Measurements from ENCODE around the gene AFG3L2.

Gene AFG3L2

DNA sequence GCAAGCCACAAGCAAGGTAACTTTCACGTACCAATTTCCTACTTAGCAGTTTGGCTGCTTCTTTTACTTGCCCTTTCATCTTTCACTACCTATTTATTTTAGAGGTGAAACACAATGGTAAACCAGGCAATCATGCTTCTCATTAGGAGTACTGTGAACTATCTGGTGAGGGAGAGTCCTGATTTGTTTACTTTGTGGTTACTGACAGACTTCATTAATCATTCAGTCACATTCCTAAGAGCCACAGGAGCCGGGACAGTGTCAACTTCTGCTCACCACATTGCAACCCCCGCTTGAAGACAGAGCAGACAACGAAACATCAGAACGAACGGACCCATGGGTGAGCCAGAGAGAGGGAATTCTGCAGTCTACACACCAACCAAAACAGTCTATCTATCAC is 40.1 kb downstream of the AFG3L2 start:
- DNase-seq = no peak

DNA sequence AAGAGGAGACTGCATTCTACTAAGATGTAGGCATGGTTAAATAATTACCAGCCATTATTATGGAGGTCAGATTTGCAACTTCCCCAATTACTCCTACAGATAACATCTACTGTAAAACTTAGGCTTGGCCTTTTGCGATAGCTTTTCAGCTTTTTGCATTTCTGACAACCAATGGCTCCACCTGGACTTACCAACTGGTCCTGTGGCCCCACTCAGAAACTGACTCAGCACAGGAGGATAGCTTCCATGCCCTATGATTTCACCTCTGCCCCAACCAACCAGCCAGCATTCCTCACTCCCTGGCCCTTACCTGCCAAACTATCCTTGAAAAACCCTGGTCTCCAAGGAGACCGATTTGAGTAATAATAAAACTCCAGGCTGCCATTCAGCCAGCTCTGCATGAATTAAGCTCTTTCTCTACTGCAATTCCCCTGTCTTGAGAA is 40.8 kb downstream of the AFG3L2 start:
- DNase-seq = no peak
- in situ Hi-C loops (cut with MboI; ENCODE audit: low pct_unique_long_range_greater_than_20kb, low sequenced_read_pairs) = no loop called here

More for the DNA sequence above, 40.1 kb downstream of the AFG3L2 start:
- in situ Hi-C loops (cut with MboI; ENCODE audit: low pct_unique_long_range_greater_than_20kb, low sequenced_read_pairs) = no loop called here

DNA sequence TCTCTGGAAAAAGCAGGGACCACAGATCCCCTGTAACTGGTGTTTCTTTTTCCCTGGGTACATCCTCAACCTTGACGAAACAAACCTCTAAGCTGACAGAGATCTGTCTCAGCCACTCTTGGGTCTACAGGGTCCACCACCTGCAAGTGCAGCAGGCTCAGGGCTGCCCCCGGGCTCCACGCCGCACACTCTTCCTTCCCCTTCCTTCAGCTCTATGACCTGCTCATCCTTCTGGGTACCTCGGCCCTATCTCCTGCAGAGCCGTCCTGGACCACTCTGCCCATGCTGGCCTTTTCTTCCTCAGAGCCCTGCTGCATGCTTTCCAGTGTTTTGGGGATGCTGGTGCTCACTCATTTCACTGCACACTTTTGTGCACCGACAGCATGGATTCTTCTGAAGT is 41.5 kb downstream of the AFG3L2 start:
- in situ Hi-C loops (cut with MboI; ENCODE audit: low pct_unique_long_range_greater_than_20kb, low sequenced_read_pairs) = no loop called here
- DNase-seq = no peak

DNA sequence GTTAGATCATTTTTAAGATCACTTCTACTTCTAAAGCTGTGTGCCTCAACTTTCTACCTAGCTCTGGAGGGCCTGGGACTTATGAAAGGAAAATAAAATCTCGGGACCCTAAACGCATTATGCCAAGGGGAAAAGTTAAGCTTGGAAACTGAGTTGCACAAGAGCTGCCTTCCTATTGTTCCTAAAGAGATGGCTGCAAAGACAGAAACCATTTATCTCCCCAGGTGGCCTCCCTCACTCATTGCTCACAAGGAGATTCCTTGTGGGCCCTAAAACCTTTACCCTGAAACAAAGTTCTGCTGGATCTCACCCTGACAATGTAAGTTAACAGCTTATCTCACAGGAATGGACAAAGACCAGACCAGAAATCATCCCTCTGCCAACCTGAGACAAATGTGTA is 42.2 kb downstream of the AFG3L2 start:
- no peak for DNase-seq
- in situ Hi-C loops (cut with MboI; ENCODE audit: low pct_unique_long_range_greater_than_20kb, low sequenced_read_pairs) = no loop called here

DNA sequence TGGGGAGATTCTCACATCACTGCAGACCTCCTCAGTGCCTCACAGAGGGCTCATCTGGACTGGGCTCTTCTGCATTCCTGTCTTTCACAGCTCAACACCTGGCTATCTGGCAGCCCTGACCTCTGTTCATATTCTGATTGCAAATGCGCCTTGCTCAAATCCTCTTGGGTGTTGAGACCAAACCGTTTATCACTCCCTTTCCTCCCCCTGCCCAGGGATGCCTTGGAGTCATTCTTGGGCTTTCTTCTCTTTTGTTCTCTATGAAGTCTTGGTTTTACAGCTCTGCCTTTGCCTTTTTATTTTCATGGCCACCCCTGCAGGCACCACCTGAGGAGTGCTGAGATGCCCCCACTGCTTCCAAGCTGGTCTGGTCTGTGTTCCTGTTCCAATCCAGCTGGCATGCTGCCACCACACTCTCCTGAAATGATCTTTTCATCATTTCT is 42.6 kb downstream of the AFG3L2 start:
- in situ Hi-C loops (cut with MboI; ENCODE audit: low pct_unique_long_range_greater_than_20kb, low sequenced_read_pairs) = no loop called here
- DNase-seq = no peak

DNA sequence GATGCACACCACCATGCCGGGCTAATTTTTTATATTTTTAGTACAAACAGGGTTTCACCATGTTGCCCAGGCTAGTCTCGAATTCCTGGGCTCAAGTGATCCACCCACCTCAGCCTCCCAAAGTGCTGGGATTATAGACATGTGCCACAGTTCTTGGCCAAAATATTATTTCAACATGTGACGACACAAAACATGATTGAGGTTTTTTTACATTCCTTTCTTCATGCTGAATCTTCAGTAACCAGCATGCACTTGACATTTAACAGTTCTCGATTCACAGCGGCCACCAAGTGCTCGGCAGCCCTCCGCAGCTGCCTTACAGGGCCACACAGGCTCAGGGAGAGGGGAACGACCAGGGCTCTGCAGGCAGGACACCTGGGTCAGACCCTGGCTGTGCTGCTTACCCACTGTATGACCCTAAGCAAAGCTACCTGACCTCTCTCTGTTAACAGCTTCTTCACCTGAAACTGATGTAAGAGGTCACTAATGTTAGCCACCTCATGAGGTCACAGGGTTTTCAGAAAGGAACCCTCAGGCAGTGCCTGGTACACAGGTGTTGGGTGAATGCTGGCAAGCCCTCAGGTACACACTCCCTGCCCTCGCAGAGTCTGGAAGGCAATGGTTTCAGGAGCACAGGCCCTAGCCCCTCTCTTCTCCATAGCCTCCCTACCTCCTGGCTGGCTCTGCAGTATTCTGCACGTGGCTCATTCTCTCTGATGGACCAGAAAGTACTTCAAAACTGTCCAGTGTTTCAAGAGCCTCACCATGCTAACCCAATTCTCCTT is 43.3 kb downstream of the AFG3L2 start:
- in situ Hi-C loops (cut with MboI; ENCODE audit: low pct_unique_long_range_greater_than_20kb, low sequenced_read_pairs) = no loop called here

DNA sequence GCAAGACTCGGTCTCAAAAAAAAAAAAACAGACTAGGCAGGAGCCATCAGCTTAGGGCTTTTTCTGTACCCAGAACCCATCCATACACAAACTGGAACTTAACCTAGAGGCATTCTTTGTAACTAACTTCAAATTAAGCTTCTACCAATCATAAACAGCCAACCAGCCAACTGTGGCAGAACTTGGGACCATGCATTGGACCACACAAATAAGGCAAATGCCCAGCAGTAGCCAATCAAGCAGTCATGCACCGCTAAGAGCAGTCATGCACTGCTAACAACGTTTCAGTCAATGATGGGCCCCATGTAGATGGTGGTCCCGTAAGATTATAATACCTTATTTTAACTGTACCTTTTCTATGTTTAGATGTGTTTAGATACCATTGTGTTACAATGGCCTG is 46.3 kb downstream of the AFG3L2 start:
- DNase-seq = no peak
- in situ Hi-C loops (cut with MboI; ENCODE audit: low pct_unique_long_range_greater_than_20kb, low sequenced_read_pairs) = no loop called here

More for the DNA sequence above, 43.3 kb downstream of the AFG3L2 start:
- DNase-seq = no peak

DNA sequence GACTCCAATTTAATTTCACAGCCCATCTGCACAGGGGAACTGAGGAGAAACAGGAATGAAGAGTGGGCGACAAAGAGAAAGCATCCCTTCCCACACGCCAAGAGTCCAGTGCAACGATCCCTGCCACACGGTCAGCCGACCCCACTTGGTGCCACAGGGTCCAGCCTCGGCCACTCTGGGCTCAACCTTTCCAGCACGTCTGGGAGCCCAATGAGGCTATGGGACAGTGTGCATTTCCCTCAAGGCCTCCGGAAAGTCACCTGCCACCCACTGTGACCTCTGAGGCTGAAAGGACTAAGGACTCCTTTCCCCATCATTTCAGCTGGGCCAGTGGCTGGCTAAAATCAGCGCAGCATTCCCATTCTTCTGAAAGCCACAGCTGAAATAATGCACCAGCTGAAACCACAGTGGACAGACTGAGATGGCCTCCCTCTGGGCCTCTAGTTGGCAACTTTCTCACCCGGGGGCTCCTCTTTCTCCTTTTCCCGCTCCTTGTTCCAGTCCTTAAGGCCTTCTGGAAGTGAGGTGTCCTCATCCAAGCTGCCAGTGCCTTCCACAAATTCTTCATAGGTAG is 47.8 kb downstream of the AFG3L2 start:
- in situ Hi-C loops (cut with MboI; ENCODE audit: low pct_unique_long_range_greater_than_20kb, low sequenced_read_pairs) = no loop called here
- DNase-seq = no peak

DNA sequence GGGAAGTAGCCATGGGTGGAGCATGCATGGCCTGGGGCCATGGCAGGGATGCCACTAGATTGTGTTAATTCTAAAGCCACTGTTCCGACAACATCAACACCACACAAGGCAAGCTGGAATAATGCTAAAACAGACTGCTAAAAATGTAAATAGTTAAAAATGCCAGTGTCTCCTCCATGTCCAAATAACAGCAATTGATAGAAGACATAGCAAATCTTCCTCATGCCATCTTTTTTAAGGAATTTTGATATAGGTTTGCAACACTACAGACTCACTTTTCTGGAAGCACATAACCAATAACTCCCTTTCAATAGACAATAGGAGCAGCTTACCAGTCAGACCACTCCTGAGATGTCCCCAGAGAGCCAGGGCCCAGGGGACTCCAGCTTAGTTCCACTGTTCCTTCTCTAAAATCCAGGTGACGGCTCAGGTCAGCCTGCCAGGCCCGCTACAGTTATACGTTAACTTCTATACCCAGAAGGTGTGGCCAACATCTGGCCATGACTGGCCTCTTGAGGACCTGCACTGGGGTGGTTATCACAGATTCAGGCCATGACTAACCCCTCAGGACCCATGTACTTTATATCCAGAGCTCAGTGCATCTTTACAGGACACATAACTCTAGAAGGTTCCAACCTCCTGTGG is 48.7 kb downstream of the AFG3L2 start:
- DNase-seq = no peak
- in situ Hi-C loops (cut with MboI; ENCODE audit: low pct_unique_long_range_greater_than_20kb, low sequenced_read_pairs) = no loop called here

DNA sequence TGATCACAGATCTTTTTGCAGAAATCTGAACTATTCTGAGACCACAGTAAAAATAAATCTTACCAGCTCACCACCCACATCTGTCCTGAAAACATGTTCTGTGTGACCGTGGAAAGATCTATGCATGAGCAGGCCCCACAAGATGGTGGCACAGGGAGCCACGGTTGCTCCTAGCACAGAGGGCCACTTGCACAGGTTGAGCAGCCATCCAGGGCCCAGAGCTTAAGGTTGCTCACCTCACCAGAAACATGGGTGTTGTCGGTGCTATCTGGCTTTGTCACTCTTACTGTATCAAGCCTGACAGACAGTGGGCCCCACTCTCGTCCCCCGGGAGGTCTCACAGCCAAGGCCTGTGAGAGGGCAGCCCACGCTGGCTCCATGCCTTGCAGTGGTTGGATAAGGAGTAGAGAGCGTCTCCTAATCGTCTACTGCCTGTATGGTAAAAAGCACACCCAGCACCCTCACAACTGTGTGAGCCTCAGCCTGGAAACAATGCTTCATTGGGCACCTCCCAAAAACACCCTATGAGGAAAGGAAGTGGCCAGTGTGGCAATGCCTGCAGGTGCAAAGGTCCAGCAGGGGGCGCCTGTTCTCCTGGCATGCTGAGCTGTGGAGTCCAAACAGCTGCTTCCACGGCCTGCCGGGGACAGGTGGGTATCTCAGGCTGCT is 49.4 kb downstream of the AFG3L2 start:
- DNase-seq = peak; percentile 82
- in situ Hi-C loops (cut with MboI; ENCODE audit: low pct_unique_long_range_greater_than_20kb, low sequenced_read_pairs) = no loop called here

DNA sequence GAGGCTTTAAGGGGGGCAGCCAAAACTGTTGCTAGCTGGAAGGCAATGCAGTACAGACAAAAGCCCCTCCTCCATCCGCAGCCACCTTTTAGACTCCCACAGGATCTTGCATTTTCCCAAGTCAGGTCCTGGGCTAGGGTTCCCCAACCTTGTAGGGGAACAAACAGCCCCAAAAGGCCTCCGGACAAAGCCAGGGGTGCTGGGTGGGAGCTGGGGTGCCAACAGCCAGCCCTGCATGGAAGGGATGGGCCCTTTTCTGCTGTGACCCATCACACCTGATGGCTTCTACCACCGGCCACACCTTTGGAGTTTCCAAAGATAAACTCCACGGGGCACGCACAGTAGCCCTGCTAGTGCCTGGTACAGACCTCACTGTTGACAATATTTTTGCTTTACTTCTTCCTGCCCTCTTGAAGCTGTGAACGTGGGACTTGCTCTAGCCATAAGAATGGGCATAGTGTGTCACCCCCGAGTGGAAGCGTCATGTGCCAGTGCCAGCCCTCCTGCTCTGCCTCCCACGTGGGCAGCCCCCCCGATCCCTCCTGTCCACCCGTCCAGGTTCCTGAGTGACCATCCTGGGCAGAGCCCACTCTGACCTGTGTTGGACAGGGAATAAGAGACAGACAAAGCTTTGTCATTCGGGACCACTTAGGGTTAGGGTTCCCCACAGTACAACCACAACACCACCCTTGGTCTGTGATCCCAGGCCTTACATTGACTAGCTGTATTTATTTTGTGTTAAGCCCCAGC is 50.1 kb downstream of the AFG3L2 start:
- DNase-seq = no peak
- in situ Hi-C loops (cut with MboI; ENCODE audit: low pct_unique_long_range_greater_than_20kb, low sequenced_read_pairs) = no loop called here

DNA sequence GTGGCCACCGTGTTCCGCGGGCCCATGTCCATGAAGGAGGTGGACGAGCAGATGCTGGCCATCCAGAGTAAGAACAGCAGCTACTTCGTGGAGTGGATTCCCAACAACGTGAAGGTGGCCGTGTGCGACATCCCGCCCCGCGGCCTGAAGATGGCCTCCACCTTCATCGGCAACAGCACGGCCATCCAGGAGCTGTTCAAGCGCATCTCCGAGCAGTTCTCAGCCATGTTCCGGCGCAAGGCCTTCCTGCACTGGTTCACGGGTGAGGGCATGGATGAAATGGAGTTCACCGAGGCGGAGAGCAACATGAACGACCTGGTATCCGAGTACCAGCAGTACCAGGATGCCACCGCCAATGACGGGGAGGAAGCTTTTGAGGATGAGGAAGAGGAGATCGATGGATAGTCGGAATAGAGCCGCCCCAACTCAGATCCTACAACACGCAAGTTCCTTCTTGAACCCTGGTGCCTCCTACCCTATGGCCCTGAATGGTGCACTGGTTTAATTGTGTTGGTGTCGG is 51.2 kb downstream of the AFG3L2 start:
- in situ Hi-C loops (cut with MboI; ENCODE audit: low pct_unique_long_range_greater_than_20kb, low sequenced_read_pairs) = no loop called here
- DNase-seq = no peak

DNA sequence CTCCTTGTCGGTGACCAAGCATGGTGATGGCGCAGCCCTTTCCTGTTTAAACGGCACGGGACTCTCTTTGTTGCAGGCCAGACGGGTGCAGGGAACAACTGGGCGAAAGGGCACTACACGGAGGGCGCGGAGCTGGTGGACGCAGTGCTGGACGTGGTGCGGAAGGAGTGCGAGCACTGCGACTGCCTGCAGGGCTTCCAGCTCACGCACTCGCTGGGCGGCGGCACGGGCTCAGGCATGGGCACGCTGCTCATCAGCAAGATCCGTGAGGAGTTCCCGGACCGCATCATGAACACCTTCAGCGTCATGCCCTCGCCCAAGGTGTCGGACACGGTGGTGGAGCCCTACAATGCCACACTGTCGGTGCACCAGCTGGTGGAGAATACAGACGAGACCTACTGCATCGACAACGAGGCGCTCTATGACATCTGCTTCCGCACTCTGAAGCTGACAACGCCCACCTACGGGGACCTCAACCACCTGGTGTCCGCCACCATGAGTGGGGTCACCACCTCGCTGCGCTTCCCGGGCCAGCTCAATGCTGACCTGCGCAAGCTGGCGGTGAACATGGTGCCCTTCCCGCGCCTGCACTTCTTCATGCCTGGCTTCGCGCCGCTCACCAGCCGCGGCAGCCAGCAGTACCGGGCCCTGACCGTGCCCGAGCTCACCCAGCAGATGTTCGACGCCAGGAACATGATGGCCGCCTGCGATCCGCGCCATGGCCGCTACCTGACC is 51.9 kb downstream of the AFG3L2 start:
- no peak for DNase-seq
- in situ Hi-C loops (cut with MboI; ENCODE audit: low pct_unique_long_range_greater_than_20kb, low sequenced_read_pairs) = no loop called here

DNA sequence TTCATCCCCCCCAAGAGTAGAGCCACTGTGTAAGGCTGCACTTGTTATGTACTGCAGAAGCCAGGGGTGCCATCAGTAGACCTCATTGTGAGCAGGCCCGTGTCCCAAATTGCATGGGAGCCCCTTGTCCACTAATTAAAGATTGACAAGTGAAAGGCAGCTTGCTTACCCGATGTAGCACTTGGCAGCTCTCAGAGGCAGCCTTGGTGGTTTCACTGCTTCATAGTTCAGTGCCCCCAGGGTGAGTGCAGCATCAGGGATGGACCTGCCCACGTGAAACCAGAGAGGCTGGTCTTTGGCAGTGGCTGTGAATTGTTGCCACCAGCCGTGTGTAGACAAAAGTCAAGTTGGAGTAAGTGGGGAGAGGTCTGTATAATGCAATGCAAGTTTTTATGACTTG is 55.7 kb downstream of the AFG3L2 start:
- no peak for DNase-seq
- in situ Hi-C loops (cut with MboI; ENCODE audit: low pct_unique_long_range_greater_than_20kb, low sequenced_read_pairs) = no loop called here

DNA sequence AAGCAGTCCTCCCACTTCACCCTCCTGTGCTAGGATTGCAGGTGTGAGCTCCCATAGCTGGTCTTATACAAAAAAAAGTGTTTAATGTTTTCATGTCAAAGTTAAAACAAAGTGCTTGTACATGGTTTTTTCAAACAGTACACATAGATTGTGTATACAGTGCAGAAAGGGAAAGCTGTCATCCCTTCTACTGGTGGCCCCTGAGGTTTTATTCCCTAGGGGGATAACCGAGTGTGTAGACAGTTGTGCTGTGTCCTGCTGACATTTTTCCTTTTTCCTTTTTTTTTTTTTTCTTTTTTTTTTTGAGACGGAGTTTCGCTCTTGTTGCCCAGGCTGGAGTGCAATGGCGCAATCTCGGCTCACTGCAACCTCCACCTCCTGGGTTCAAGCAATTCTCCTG is 58.2 kb downstream of the AFG3L2 start:
- in situ Hi-C loops (cut with MboI; ENCODE audit: low pct_unique_long_range_greater_than_20kb, low sequenced_read_pairs) = no loop called here

DNA sequence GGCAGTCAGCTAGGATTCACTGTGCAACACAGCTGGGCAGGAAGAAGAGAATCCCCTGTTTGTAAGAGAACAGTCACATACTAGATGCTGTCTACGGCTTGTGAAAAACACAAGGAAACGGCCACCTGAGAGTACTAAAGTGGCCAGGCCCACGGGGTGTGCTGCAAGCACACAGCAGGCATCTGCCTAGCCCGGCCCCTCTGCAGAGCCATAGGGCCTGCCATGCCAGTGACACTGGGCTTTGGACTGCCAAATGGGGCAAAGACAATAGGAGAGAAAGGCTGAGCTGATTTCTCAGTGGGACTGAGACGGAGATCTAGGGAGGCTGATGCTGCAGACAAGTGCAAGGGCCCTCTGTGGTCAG is 58.7 kb downstream of the AFG3L2 start:
- DNase-seq = no peak
- in situ Hi-C loops (cut with MboI; ENCODE audit: low pct_unique_long_range_greater_than_20kb, low sequenced_read_pairs) = no loop called here

More for the DNA sequence above, 58.2 kb downstream of the AFG3L2 start:
- DNase-seq = no peak

DNA sequence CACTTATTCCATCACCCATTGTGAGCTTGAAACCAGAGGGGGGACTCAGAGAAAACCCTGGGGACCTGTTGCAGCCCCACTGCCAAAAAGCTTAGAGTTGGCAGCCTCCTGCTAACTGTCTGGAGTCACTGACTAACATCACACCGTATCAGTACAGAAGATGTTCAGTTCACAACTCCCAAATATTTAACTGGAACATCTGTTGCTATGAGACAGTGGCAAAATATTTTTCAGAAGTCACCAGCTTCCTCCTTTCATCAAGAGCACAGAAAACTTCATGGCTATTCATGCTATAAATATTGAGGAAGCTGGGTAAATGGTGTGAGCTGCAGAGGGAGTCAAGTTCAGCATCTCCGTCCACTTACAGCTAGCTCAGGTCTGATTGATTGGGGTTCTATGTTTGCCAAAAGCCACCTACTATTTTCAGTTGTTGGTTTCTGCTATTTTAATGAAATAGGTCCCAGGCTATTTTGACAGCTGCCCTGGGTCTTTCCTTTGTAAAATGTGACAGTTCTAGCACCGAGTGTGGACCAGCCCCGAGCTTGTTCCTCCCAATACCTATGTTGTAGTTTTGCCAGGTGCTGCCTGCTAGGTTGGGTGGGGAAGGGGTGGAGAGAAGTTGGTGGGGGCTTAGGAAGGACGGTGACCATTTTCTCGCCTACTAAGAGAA is 59.2 kb downstream of the AFG3L2 start:
- DNase-seq = peak; percentile 63
- in situ Hi-C loops (cut with MboI; ENCODE audit: low pct_unique_long_range_greater_than_20kb, low sequenced_read_pairs) = no loop called here

DNA sequence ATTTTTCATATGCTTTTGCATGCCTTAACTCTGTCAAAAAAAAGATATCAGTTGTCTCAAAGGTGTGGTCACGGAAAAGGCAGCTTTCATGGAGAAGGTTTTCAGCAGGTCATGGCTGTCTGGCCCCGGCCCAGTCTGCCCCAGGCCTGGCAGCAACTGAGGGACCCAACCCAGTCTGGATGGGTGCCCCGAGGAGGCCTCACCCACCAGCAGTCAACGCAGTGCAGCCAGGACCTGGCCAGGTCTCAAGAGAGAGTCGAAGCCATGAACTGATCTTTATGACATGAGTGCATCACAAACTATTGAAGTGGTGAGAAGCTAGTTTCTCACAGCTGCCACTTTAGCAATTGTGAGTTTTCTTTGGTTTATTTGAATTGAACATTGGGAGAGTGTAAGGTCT is 61.1 kb downstream of the AFG3L2 start:
- in situ Hi-C loops (cut with MboI; ENCODE audit: low pct_unique_long_range_greater_than_20kb, low sequenced_read_pairs) = no loop called here
- no peak for DNase-seq
